ENCODE results near the gene AMER3. TPM values are rescaled to one million over a fixed set of nuclear protein-coding genes. Genes with fewer than 3 reads are reported as not detected.

The AMER3 gene
- total RNA-seq, 4 donors from 2014 or later, result not detected

DNA sequence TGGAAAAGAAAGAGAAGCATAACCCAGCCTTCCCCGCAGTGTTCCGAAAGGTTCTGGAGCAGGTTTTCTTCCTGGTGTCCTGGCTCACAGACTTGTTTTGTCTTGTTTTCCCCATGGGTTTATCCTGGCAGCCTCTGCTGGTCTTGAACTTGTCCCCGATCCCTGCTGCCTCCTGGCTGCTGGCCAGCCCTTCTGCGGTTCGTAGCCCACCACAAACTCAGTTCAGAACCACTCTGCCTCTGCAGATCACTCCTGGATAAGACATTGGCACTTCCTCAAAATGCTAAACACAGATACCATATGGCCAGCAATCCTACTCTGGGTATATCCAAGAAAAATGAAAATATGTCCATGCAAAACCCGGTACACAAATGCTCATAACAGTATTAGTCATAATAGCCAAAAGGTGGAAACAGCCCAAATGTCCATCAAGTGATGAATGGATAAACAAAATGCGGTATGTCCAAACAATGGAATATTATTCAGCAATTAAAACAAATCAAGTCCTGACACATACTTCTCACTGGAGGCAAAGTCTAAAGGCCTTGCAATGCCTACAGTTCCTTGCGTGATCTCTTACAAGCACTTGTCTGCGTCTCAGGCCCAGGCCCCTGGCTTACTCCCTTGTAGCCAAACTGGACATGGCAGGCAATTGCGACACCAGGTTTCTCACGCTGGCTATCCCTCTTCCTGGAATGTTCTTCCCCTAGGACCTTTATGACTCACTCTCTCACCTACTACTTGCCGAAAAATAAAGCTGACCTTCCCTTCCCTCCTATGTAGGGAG, 53.3 kb downstream of the AMER3 start:
- DNase-seq (ENCODE audit: low spot score in 2 of 2), result peak in 1 of 2 donors; percentile 82
- H3K4me3 ChIP-seq (ENCODE audit: low read depth, poor library complexity, severe bottlenecking), result no peak overlapping the region
- TF ChIP-seq, protein P1, sequence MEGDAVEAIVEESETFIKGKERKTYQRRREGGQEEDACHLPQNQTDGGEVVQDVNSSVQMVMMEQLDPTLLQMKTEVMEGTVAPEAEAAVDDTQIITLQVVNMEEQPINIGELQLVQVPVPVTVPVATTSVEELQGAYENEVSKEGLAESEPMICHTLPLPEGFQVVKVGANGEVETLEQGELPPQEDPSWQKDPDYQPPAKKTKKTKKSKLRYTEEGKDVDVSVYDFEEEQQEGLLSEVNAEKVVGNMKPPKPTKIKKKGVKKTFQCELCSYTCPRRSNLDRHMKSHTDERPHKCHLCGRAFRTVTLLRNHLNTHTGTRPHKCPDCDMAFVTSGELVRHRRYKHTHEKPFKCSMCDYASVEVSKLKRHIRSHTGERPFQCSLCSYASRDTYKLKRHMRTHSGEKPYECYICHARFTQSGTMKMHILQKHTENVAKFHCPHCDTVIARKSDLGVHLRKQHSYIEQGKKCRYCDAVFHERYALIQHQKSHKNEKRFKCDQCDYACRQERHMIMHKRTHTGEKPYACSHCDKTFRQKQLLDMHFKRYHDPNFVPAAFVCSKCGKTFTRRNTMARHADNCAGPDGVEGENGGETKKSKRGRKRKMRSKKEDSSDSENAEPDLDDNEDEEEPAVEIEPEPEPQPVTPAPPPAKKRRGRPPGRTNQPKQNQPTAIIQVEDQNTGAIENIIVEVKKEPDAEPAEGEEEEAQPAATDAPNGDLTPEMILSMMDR (IDR thresholded peaks at IDR 0.05), result no peak
- no peak for TF ChIP-seq POLR2A (IDR thresholded peaks at IDR 0.05)
- intact Hi-C loops (cut with DNase I; ENCODE audit: low total_unique reads), result no loop called here
- whole genome bisulfite sequencing, 2 donors, result 44 to 52% methylated on average over 12 of the region's 12 CpGs

DNA sequence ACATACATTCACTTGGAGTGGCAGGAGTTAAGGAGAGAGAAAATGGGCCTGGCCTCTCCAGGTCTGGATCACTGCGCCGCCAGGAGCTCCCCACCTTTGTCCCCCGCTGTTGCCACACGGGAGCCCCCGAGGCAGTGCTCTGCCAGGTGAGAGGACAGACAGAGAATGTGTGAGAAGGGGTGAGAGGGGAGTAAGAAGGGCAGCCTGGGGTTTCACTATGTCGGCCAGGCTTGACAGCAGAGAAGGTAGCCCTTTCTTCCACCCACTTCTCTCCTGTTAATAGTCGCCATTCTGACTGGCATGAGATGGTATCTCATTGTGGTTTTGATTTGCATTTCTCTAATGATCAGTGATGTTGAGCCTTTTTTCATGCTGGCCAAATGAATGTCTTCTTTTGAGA, 55.1 kb downstream of the AMER3 start:
- intact Hi-C loops (cut with DNase I; ENCODE audit: low total_unique reads), result no loop called here
- no peak overlapping the region for H3K4me3 ChIP-seq (ENCODE audit: low read depth, poor library complexity, severe bottlenecking)

DNA sequence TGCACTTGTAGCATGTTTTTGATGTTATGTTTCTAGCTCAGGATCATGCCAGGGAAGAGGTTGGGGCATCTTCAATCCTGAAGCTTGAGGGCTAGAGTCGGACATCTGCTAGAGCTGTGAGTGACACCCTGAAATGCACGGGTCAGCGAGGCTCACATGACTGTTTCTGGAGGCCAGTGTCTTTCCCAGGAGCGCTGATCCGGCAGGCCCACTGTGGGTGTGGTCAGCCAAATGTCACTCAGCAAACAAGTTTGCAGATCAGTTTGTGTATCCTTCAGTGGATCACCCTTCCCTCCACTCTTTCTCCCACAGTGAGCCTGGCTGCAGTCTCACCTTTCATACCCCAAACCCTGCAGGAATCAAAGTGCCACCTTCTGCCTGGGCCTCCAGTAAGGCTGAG, 58.4 kb downstream of the AMER3 start:
- no peak overlapping the region for H3K4me3 ChIP-seq (ENCODE audit: low read depth, poor library complexity, severe bottlenecking)
- peak in 1 of 2 donors; percentile 57 for DNase-seq (ENCODE audit: low spot score in 2 of 2)
- 47 to 54% methylated on average over 5 of the region's 5 CpGs for WGBS, 2 donors
- intact Hi-C loops (cut with DNase I; ENCODE audit: low total_unique reads), result no loop called here
- TF ChIP-seq, protein P1 (IDR thresholded peaks at IDR 0.05), result no peak
- TF ChIP-seq POLR2A (IDR thresholded peaks at IDR 0.05), result no peak

More for the DNA sequence above, 55.1 kb downstream of the AMER3 start:
- DNase-seq (ENCODE audit: low spot score in 2 of 2), result peak in 1 of 2 donors; percentile 58
- 70 to 77% methylated on average over 7 of the region's 7 CpGs for WGBS, 2 donors
- TF ChIP-seq, protein P1 (IDR thresholded peaks at IDR 0.05), result no peak
- TF ChIP-seq POLR2A (IDR thresholded peaks at IDR 0.05), result no peak

DNA sequence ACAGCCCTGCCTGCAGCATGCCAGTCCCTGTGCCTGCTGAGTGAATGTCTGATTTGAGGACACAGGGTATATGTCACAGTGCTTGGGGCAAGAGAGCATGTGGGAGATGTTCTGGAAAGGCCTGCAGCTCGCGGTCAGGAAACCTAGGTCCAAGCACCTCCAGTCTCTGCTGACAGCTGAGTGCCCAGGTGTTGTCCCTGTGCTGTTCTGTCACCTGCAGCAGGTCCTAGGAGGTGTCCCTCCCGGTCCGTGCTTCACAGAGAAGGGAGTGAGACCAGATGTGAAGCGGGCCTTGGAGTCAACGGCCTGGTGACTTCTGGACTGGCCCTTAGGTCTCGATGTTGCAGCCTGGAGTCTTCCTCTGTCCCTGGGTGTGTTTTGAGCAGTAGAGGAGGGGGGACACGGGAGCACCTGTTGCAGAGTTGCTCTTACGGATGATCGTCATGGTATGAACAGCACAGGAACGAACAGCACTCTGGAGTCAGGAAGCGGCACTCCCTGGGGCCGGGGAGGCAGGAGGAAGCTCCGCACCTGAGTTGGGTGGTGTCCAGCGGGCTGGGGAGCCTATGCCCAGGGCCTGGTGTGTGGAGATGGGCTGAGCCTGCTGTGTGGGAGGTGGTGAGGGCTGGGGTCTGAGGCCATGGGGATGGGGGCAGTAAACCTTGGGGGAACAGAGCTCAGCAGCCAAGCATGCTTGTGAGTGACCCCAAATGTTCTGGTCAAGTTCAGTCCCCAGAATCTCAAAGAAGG, 59.8 kb downstream of the AMER3 start:
- DNase-seq (ENCODE audit: low spot score in 2 of 2), result peak in 1 of 2 donors; percentile 36
- TF ChIP-seq POLR2A (IDR thresholded peaks at IDR 0.05), result no peak
- TF ChIP-seq, protein P1 (IDR thresholded peaks at IDR 0.05), result no peak
- intact Hi-C loops (cut with DNase I; ENCODE audit: low total_unique reads), result loop anchor here (1.0 kb wide), 1 partner anchor 15 kb away; no protein-coding TSS in a partner anchor
- 66 to 81% methylated on average over 14 to 15 of the region's 15 CpGs for WGBS, 2 donors
- no peak overlapping the region for H3K4me3 ChIP-seq (ENCODE audit: low read depth, poor library complexity, severe bottlenecking)

Other genes starting within 250 kb of the AMER3 start
- not detected for gene POTEI, start 246.2 kb upstream of the AMER3 start, total RNA-seq
- not detected for gene CFC1B, start 234.3 kb upstream of the AMER3 start, total RNA-seq
- gene CFC1, start 156.0 kb upstream of the AMER3 start, total RNA-seq, result not detected
- gene POTEJ, start 144.1 kb upstream of the AMER3 start, total RNA-seq, result not detected
- gene GPR148, start 26.5 kb upstream of the AMER3 start, total RNA-seq, result not detected
- 100 to 1,000 TPM; 106 to 220 (median 120) TPM for gene ARHGEF4, start 81.4 kb downstream of the AMER3 start, total RNA-seq

All from lower leg skin (tissue), 4 donors.